Tibial nerve (tissue), 4 donors: ENCODE measurements around the gene CLGN. TPM values are rescaled to one million over a fixed set of nuclear protein-coding genes. Genes with fewer than 3 reads are reported as not detected.
A peak's percentile ranks its signal among the peaks of the same experiment; 100 is the strongest.

Source experiments
- DNase-seq, 2 donors: peaks; one replicate each; pipeline ENCODE4 v3.0.0-alpha.2; 2019; ENCODE audit warnings: low spot score in 2 of 2
- H3K27ac ChIP-seq, 4 donors: fragments of 200-600 bp; sonication (generic) in 3 of 4; one replicate each; pipeline ENCODE4 v1.5.1; 2017 to 2019; ENCODE audit warnings: mild to moderate bottlenecking in 1 of 4
- H3K27me3 ChIP-seq, 2 donors: fragments of 200-600 bp; sonication (generic) in 1 of 2; one replicate each; pipeline versions ENCODE4 v1.5.1 to v1.6.0; 2017 to 2019
- H3K36me3 ChIP-seq, 3 donors: fragments of 200-600 bp; sonication (generic); one replicate each; pipeline ENCODE4 v1.5.1; 2018 to 2019
- H3K4me1 ChIP-seq, 4 donors: fragments of 200-600 bp; sonication (generic) in 3 of 4; one replicate each; pipeline ENCODE4 v1.5.1; 2017 to 2019
- H3K4me3 ChIP-seq, 4 donors: fragments of 200-600 bp; sonication (generic) in 3 of 4; one replicate each; pipeline ENCODE4 v1.5.1; 2017 to 2019; ENCODE audit warnings: mild to moderate bottlenecking in 1 of 4, moderate library complexity in 1 of 4
- H3K9me3 ChIP-seq, 4 donors: fragments of 200-600 bp; sonication (generic) in 3 of 4; one replicate each; pipeline ENCODE4 v1.5.1; 2017 to 2019
- CTCF ChIP-seq, 5 experiments: fragments of 200-600 bp in 3 of 5; fragments of 450-650 bp in 2 of 5; sonication (generic) in 3 of 5; IDR thresholded peaks; one replicate each; pipeline ENCODE4 v1.5.1; 2016 to 2019; ENCODE audit warnings: antibody characterized with exemption in 5 of 5, mild to moderate bottlenecking in 3 of 5, moderate library complexity in 2 of 5
- EP300 ChIP-seq, 2 donors: sonication (generic); formaldehyde crosslinking; IDR thresholded peaks; one replicate each; pipeline ENCODE4 v1.6.1; 2017; ENCODE audit warnings: antibody characterized with exemption in 2 of 2, mild to moderate bottlenecking in 1 of 2
- POLR2A ChIP-seq, 2 donors: fragments of 450-650 bp; IDR thresholded peaks; one replicate each; pipeline ENCODE4 v1.6.1; 2017; ENCODE audit warnings: antibody characterized with exemption in 2 of 2, mild to moderate bottlenecking in 2 of 2, moderate library complexity in 2 of 2
- WGBS, 2 donors: methylation state at CpG; one replicate each; pipeline ENCODE4 v1.1.5; 2018; 5-methylcytosine and 5-hydroxymethylcytosine counted together
- total RNA-seq, 4 donors: library from RNA; depleted of rRNA; stranded (reverse); fragments of >200 nt; gene quantifications; one replicate each; pipeline ENCODE4 v1.1.0, GENCODE V29; 2016

Gene CLGN
- 1 to 10 TPM in 2 of 4 donors, under 1 TPM in 2; 0.42 to 2.5 (median 1.1) TPM for total RNA-seq

GRCh38 chr4:140427106-140427918 lies at the start of gene CLGN:
TSS of gene CLGN (minus strand) at chr4:140427648. CDS start at chr4:140413078, 14,570 bp downstream.
- Histone ChIP-seq H3K4me1 (peaks cover 0 to 18% (median 5%) of the 10 kb centered on the region in 4 donors), H3K27me3 (peaks cover 0 to 23% of the 10 kb centered on the region in 2 donors), H3K4me3 (peak within 1 kb of the TSS; percentile 38 to 69 (median 62)), H3K9me3 (no peaks in the 10 kb centered on the region), H3K36me3 (no peaks in the 10 kb centered on the region), H3K27ac (peak within 1 kb of the TSS in 1 of 4 donors; percentile 3)
- TF ChIP-seq EP300 (IDR thresholded peaks at IDR 0.05) (no peak), CTCF (IDR thresholded peaks at IDR 0.05) (peak in 3 of 5 experiments; percentile 10 to 29 (median 17))
- peak in 1 of 2 donors; percentile 7 for DNase-seq
- 1 to 5% methylated on average over 6 to 42 of the region's 73 CpGs for WGBS, 2 donors

GRCh38 chr4:140472156-140472555 lies 44.7 kb upstream of the CLGN start:
- TF ChIP-seq EP300 (IDR thresholded peaks at IDR 0.05), result no peak
- TF ChIP-seq POLR2A (IDR thresholded peaks at IDR 0.05), result no peak
- TF ChIP-seq CTCF (IDR thresholded peaks at IDR 0.05), result no peak
- Histone ChIP-seq H3K4me3 (no peak overlapping the region), H3K36me3 (no peaks in the 10 kb centered on the region), H3K9me3 (no peaks in the 10 kb centered on the region), H3K27ac (no peak overlapping the region), H3K27me3 (no peaks in the 10 kb centered on the region), H3K4me1 (no peaks in the 10 kb centered on the region)
- 51 to 64% methylated on average over 2 of the region's 2 CpGs for WGBS, 2 donors
- no peak for DNase-seq

- TF ChIP-seq EP300 (IDR thresholded peaks at IDR 0.05) (no peak), CTCF (IDR thresholded peaks at IDR 0.05) (no peak), POLR2A (IDR thresholded peaks at IDR 0.05) (no peak)
- Histone ChIP-seq H3K9me3 (no peaks in the 10 kb centered on the region), H3K27me3 (no peaks in the 10 kb centered on the region), H3K36me3 (no peaks in the 10 kb centered on the region), H3K27ac (no peak overlapping the region), H3K4me1 (no peaks in the 10 kb centered on the region), H3K4me3 (no peak overlapping the region)
- no peak for DNase-seq
- 36 to 65% methylated on average over 27 of the region's 27 CpGs for WGBS, 2 donors
These were observed 42.6 kb upstream of the CLGN start for GRCh38 chr4:140469791-140470733.

- Histone ChIP-seq H3K36me3 (no peaks in the 10 kb centered on the region), H3K4me1 (no peaks in the 10 kb centered on the region), H3K9me3 (no peaks in the 10 kb centered on the region), H3K4me3 (no peak overlapping the region), H3K27ac (no peak overlapping the region), H3K27me3 (no peaks in the 10 kb centered on the region)
- WGBS, 2 donors, result 0 to 87% methylated on average over 1 of the region's 1 CpG
- TF ChIP-seq EP300 (IDR thresholded peaks at IDR 0.05), result no peak
- no peak for TF ChIP-seq CTCF (IDR thresholded peaks at IDR 0.05)
- no peak for TF ChIP-seq POLR2A (IDR thresholded peaks at IDR 0.05)
- no peak for DNase-seq
These were observed 38.7 kb upstream of the CLGN start for GRCh38 chr4:140466146-140466545.
